ENCODE data around the gene SLC16A3.
A peak's percentile ranks its signal among the peaks of the same experiment; 100 is the strongest.

The SLC16A3 gene

GRCh38 chr17:82242977-82243647 lies 14.3 kb downstream of the SLC16A3 start:
- H3K79me2 ChIP-seq (ENCODE audit: low read length) = peaks cover 37% of the 10 kb centered on the region

GRCh38 chr17:82243648-82244412 lies 15.0 kb downstream of the SLC16A3 start:
- Histone ChIP-seq H2AFZ (ENCODE audit: low read length) (no peak overlapping the region), H3F3A (ENCODE audit: insufficient read depth, low read length) (no peaks in the 10 kb centered on the region), H3K9me2 (replicated peaks; ENCODE audit: insufficient read depth, low read length) (no peaks in the 10 kb centered on the region), H3K9me3 (replicated peaks; ENCODE audit: insufficient read depth, low read length) (no peaks in the 10 kb centered on the region), H3K9ac (ENCODE audit: low read length) (no peak overlapping the region), H4K20me1 (ENCODE audit: insufficient read depth, low read length) (no peaks in the 10 kb centered on the region), H3K4me1 (ENCODE audit: low read length) (no peaks in the 10 kb centered on the region), H3K4me3 (ENCODE audit: low read length) (no peak overlapping the region), H3K27me3 (replicated peaks; ENCODE audit: insufficient read depth, low read length) (no peaks in the 10 kb centered on the region), H3K4me2 (ENCODE audit: low read depth, low read length) (no peak overlapping the region), H3K36me3 (replicated peaks; ENCODE audit: insufficient read depth, low read length) (peaks cover 3% of the 10 kb centered on the region; the same call in 1 of the 2 replicates), H3K79me2 (ENCODE audit: low read length) (peaks cover 44% of the 10 kb centered on the region), H3K27ac (ENCODE audit: low read length) (no peak overlapping the region)
- no peak for DNase-seq
- TF ChIP-seq EZH2 (optimal IDR thresholded peaks at IDR 0.05; ENCODE audit: low read depth, low read length) (no peak), EZH2phosphoT487 (IDR thresholded peaks at IDR 0.05; ENCODE audit: low read length) (no peak)
- TF ChIP-seq, protein P1, sequence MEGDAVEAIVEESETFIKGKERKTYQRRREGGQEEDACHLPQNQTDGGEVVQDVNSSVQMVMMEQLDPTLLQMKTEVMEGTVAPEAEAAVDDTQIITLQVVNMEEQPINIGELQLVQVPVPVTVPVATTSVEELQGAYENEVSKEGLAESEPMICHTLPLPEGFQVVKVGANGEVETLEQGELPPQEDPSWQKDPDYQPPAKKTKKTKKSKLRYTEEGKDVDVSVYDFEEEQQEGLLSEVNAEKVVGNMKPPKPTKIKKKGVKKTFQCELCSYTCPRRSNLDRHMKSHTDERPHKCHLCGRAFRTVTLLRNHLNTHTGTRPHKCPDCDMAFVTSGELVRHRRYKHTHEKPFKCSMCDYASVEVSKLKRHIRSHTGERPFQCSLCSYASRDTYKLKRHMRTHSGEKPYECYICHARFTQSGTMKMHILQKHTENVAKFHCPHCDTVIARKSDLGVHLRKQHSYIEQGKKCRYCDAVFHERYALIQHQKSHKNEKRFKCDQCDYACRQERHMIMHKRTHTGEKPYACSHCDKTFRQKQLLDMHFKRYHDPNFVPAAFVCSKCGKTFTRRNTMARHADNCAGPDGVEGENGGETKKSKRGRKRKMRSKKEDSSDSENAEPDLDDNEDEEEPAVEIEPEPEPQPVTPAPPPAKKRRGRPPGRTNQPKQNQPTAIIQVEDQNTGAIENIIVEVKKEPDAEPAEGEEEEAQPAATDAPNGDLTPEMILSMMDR (IDR thresholded peaks at IDR 0.05; ENCODE audit: low read length) = no peak

More at GRCh38 chr17:82242977-82243647, 14.3 kb downstream of the SLC16A3 start:
- H3K4me1 ChIP-seq (ENCODE audit: low read length) = no peaks in the 10 kb centered on the region
- no peak overlapping the region for H3K4me3 ChIP-seq (ENCODE audit: low read length)
- H4K20me1 ChIP-seq (ENCODE audit: insufficient read depth, low read length) = no peaks in the 10 kb centered on the region
- peaks cover 3% of the 10 kb centered on the region; the same call in 1 of the 2 replicates for H3K36me3 ChIP-seq (replicated peaks; ENCODE audit: insufficient read depth, low read length)
- H3K9ac ChIP-seq (ENCODE audit: low read length) = no peak overlapping the region
- no peak overlapping the region for H3K4me2 ChIP-seq (ENCODE audit: low read depth, low read length)
- no peaks in the 10 kb centered on the region for H3K27me3 ChIP-seq (replicated peaks; ENCODE audit: insufficient read depth, low read length)
- H3K9me3 ChIP-seq (replicated peaks; ENCODE audit: insufficient read depth, low read length) = no peaks in the 10 kb centered on the region
- DNase-seq = no peak
- H3K9me2 ChIP-seq (replicated peaks; ENCODE audit: insufficient read depth, low read length) = no peaks in the 10 kb centered on the region
- no peak for TF ChIP-seq EZH2 (optimal IDR thresholded peaks at IDR 0.05; ENCODE audit: low read depth, low read length)
- no peak for TF ChIP-seq EZH2phosphoT487 (IDR thresholded peaks at IDR 0.05; ENCODE audit: low read length)
- TF ChIP-seq, protein P1 (IDR thresholded peaks at IDR 0.05; ENCODE audit: low read length) = no peak
- H2AFZ ChIP-seq (ENCODE audit: low read length) = no peak overlapping the region
- H3F3A ChIP-seq (ENCODE audit: insufficient read depth, low read length) = no peaks in the 10 kb centered on the region
- no peak overlapping the region for H3K27ac ChIP-seq (ENCODE audit: low read length)

DNA sequence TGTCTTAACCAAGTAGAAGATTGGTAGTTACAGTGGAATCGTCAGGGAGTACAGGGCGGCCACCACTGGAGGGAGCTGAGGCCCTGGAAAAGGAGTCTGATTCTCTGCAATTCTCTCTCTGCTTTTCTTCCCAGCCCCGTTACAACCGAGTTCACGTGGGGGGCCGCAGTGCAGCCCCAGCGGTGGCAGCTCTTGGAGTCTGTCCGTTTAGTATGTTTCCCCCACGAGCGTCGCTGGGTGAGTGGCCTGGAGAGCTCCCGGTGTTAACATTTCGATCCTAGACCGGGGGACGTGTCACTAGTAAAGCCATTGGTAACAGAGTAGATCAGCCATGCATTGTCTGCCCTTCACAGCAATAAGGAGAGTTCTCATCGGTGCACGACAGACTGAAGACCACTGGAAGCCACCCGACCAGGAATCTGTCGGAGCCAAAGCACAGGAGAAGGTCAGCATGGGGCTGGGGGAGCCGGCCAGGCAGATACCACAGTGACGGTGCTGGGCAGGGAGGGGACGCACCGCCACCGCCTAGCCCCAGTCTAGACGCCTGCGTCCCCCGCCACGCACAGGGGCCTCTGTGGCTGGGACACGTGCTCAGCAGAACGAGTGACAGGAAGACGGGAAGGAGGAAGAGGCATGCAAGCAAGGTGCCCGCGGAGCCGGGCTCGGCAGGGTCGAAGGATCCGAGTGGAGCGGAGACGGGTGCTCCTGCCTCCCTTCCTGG lies 15.7 kb downstream of the SLC16A3 start:
- Histone ChIP-seq H3F3A (ENCODE audit: insufficient read depth, low read length) (no peaks in the 10 kb centered on the region), H3K36me3 (replicated peaks; ENCODE audit: insufficient read depth, low read length) (peaks cover 3% of the 10 kb centered on the region; the same call in 1 of the 2 replicates)
- no peak for DNase-seq

More for the DNA sequence above, 15.7 kb downstream of the SLC16A3 start:
- Histone ChIP-seq H3K9me3 (replicated peaks; ENCODE audit: insufficient read depth, low read length) (no peaks in the 10 kb centered on the region), H3K4me3 (ENCODE audit: low read length) (no peak overlapping the region), H3K9ac (ENCODE audit: low read length) (no peak overlapping the region), H2AFZ (ENCODE audit: low read length) (no peak overlapping the region), H3K9me2 (replicated peaks; ENCODE audit: insufficient read depth, low read length) (no peaks in the 10 kb centered on the region), H4K20me1 (ENCODE audit: insufficient read depth, low read length) (no peaks in the 10 kb centered on the region), H3K4me2 (ENCODE audit: low read depth, low read length) (no peak overlapping the region), H3K4me1 (ENCODE audit: low read length) (no peaks in the 10 kb centered on the region), H3K27ac (ENCODE audit: low read length) (no peak overlapping the region), H3K27me3 (replicated peaks; ENCODE audit: insufficient read depth, low read length) (no peaks in the 10 kb centered on the region), H3K79me2 (ENCODE audit: low read length) (peaks cover 51% of the 10 kb centered on the region)
- TF ChIP-seq EZH2phosphoT487 (IDR thresholded peaks at IDR 0.05; ENCODE audit: low read length) = no peak
- TF ChIP-seq, protein P1 (IDR thresholded peaks at IDR 0.05; ENCODE audit: low read length) = peak; percentile 27
- TF ChIP-seq EZH2 (optimal IDR thresholded peaks at IDR 0.05; ENCODE audit: low read depth, low read length) = no peak

Measured in MM.1S (cell line).